OCI-LY7 (cell line): ENCODE data around the gene FMN1. TPM values are rescaled to one million over a fixed set of nuclear protein-coding genes. Genes with fewer than 3 reads are reported as not detected.

Experiments
- BruUV-seq: library from RNA; stranded (reverse); fragments of 400-500 nt; replicated peaks from 2 replicates; lab custom pipeline; 2021; lab: Mats Ljungman, UMichigan
- CTCF ChIA-PET: fragments of 300-600 bp; sonication (Branson Sonifier 250); formaldehyde crosslinking; loops from one replicate; lab custom pipeline; 2022; ENCODE audit warnings: antibody characterized with exemption; ENCODE audit not compliant: unreplicated experiment; lab: Charles Lee
- POLR2A ChIA-PET: fragments of 300-600 bp; sonication (Branson Sonifier 250); formaldehyde crosslinking; loops from one replicate; lab custom pipeline; 2022; ENCODE audit warnings: antibody characterized with exemption; lab: Charles Lee
- DNase-seq: peaks from one replicate; pipeline ENCODE4 v3.0.0-alpha.2; 2015; ENCODE audit warnings: low spot score
- H2AFZ ChIP-seq: fragments of 200-600 bp; sonication (generic), shearing (Covaris generic); 2 replicates; pipeline ENCODE4 v1.6.1; 2014; ENCODE audit warnings: mild to moderate bottlenecking, antibody characterized with exemption, low read length, moderate library complexity
- H3K27ac ChIP-seq: fragments of 200-600 bp; sonication (generic); 2 replicates; pipeline ENCODE4 v1.5.1; 2014; ENCODE audit warnings: mixed run types, low read depth, mild to moderate bottlenecking, moderate library complexity, low read length, inconsistent platforms; ENCODE audit not compliant: poor library complexity, severe bottlenecking
- H3K36me3 ChIP-seq: fragments of 200-600 bp; sonication (generic); 2 replicates; pipeline ENCODE4 v1.6.1; 2014; ENCODE audit warnings: mild to moderate bottlenecking, antibody characterized with exemption, low read length, moderate library complexity, mixed read lengths; ENCODE audit not compliant: insufficient read depth
- H3K4me1 ChIP-seq: fragments of 200-600 bp; sonication (generic); 2 replicates; pipeline ENCODE4 v1.5.1; 2014; ENCODE audit warnings: mild to moderate bottlenecking, low read length; ENCODE audit not compliant: insufficient read depth, poor library complexity, severe bottlenecking
- H3K4me2 ChIP-seq: fragments of 200-600 bp; sonication (generic); 2 replicates; pipeline ENCODE4 v1.6.1; 2014; ENCODE audit warnings: mild to moderate bottlenecking, low read length
- H3K4me3 ChIP-seq: fragments of 200-600 bp; sonication (generic); 2 replicates; pipeline ENCODE4 v1.5.1; 2014; ENCODE audit warnings: mild to moderate bottlenecking, low read depth, low read length; ENCODE audit not compliant: poor library complexity, severe bottlenecking
- H3K79me2 ChIP-seq: fragments of 200-600 bp; sonication (generic); 2 replicates; pipeline ENCODE4 v1.6.1; 2016; ENCODE audit warnings: low read depth, mild to moderate bottlenecking, low read length, moderate library complexity, mixed read lengths; ENCODE audit not compliant: insufficient read depth
- H3K9me2 ChIP-seq: fragments of 200-600 bp; sonication (generic); 2 replicates; pipeline ENCODE4 v1.6.1; 2016; ENCODE audit warnings: mild to moderate bottlenecking, low read length, mixed read lengths; ENCODE audit not compliant: insufficient read depth
- H3K9me3 ChIP-seq: fragments of 200-600 bp; sonication (generic); 2 replicates; pipeline ENCODE4 v1.6.1; 2014; ENCODE audit warnings: mild to moderate bottlenecking, mixed run types, low read length, mixed read lengths
- H4K20me1 ChIP-seq: fragments of 200-600 bp; sonication (generic); 2 replicates; pipeline ENCODE4 v1.6.1; 2014; ENCODE audit warnings: mild to moderate bottlenecking, antibody characterized with exemption, low read length, moderate library complexity, mixed read lengths; ENCODE audit not compliant: insufficient read depth
- CTCF ChIP-seq: fragments of 200-600 bp; sonication (generic); conservative IDR thresholded peaks from 2 replicates; pipeline ENCODE4 v1.5.1; 2014; ENCODE audit warnings: mild to moderate bottlenecking, antibody characterized with exemption, low read length, moderate library complexity, mixed read lengths
- EZH2phosphoT487 ChIP-seq: fragments of 200-600 bp; sonication (generic); IDR thresholded peaks from 2 replicates; pipeline ENCODE4 v1.6.1; 2018; ENCODE audit warnings: low read depth, borderline replicate concordance, mild to moderate bottlenecking, mixed run types, antibody characterized with exemption, low read length, moderate library complexity, mixed read lengths
- intact Hi-C: fragments of 100-400 bp; cut with micrococcal nuclease; formaldehyde crosslinking; loops from one replicate; pipeline ENCODE4 v1.10.0; 2022; ENCODE audit not compliant: unreplicated experiment
- total RNA-seq, 2 experiments: library from RNA; depleted of rRNA in 1 of 2; stranded (reverse); fragments of >200 nt in 1 of 2; shearing (Covaris generic) in 1 of 2; gene quantifications; 2 replicates each; pipeline ENCODE4 v1.2.3, GENCODE V29; 2014 to 2022

The FMN1 gene
- total RNA-seq, 2 experiments from 2014 or later, result 3.2 to 4.2 TPM

- CTCF ChIA-PET, result no interaction called here
- Histone ChIP-seq H3K36me3 (no peaks in the 10 kb centered on the region), H3K4me2 (no peak overlapping the region), H3K4me1 (no peaks in the 10 kb centered on the region), H3K9me2 (no peaks in the 10 kb centered on the region), H3K9me3 (no peaks in the 10 kb centered on the region), H3K79me2 (no peaks in the 10 kb centered on the region), H4K20me1 (no peaks in the 10 kb centered on the region), H2AFZ (no peak overlapping the region), H3K4me3 (no peak overlapping the region), H3K27ac (no peak overlapping the region)
- POLR2A ChIA-PET, result interaction anchor here (0.6 to 0.7 kb wide), 2 partner anchors 46 to 146 kb away, joined by 3 to 10 read pairs; no protein-coding TSS in a partner anchor
- no peak for DNase-seq
- intact Hi-C loops, result no loop called here
- TF ChIP-seq CTCF (no peak), EZH2phosphoT487 (no peak)
- no TSS peak for BruUV-seq
Observed at GRCh38 chr15:33137101-33137500, 57.4 kb downstream of the FMN1 start.

GRCh38 chr15:33136353-33136752 lies 58.2 kb downstream of the FMN1 start:
- CTCF ChIA-PET, result no interaction called here
- BruUV-seq, result no TSS peak
- TF ChIP-seq EZH2phosphoT487 (no peak), CTCF (no peak)

GRCh38 chr15:33135355-33135781 lies 59.1 kb downstream of the FMN1 start:
- no peak for TF ChIP-seq EZH2phosphoT487
- TF ChIP-seq CTCF, result no peak
- no peak for DNase-seq
- CTCF ChIA-PET, result no interaction called here

More at GRCh38 chr15:33136353-33136752, 58.2 kb downstream of the FMN1 start:
- POLR2A ChIA-PET, result interaction anchor here (0.6 to 1.1 kb wide), 4 partner anchors 14 to 147 kb away, joined by 3 to 4 read pairs (median 3); no protein-coding TSS in a partner anchor
- Histone ChIP-seq H3K27ac (no peak overlapping the region), H3K36me3 (no peaks in the 10 kb centered on the region), H3K79me2 (no peaks in the 10 kb centered on the region), H2AFZ (no peak overlapping the region), H3K9me3 (no peaks in the 10 kb centered on the region), H3K4me1 (no peaks in the 10 kb centered on the region), H3K9me2 (no peaks in the 10 kb centered on the region), H4K20me1 (no peaks in the 10 kb centered on the region), H3K4me3 (no peak overlapping the region), H3K4me2 (no peak overlapping the region)
- no peak for DNase-seq
- intact Hi-C loops, result no loop called here

More at GRCh38 chr15:33135355-33135781, 59.1 kb downstream of the FMN1 start:
- no peak overlapping the region for H3K4me3 ChIP-seq
- no peaks in the 10 kb centered on the region for H3K79me2 ChIP-seq
- H3K4me2 ChIP-seq, result no peak overlapping the region
- no peaks in the 10 kb centered on the region for H3K4me1 ChIP-seq
- no peaks in the 10 kb centered on the region for H3K36me3 ChIP-seq
- BruUV-seq, result no TSS peak
- H3K27ac ChIP-seq, result no peak overlapping the region
- intact Hi-C loops, result no loop called here
- H2AFZ ChIP-seq, result no peak overlapping the region
- H3K9me3 ChIP-seq, result no peaks in the 10 kb centered on the region
- no peaks in the 10 kb centered on the region for H3K9me2 ChIP-seq
- H4K20me1 ChIP-seq, result no peaks in the 10 kb centered on the region
- POLR2A ChIA-PET, result interaction anchor here (1.0 to 1.1 kb wide), 2 partner anchors 13 to 58 kb away, joined by 3 read pairs; no protein-coding TSS in a partner anchor
